ENCODE results near the gene SLC25A29.

The SLC25A29 gene

GRCh38 chr14:100322138-100322957 is 16.1 kb upstream of the SLC25A29 start:
- H3K9me3 ChIP-seq (ENCODE audit: control insufficient read depth, insufficient read depth, low read length): no peaks in the 10 kb centered on the region
- H3K79me2 ChIP-seq (ENCODE audit: control insufficient read depth, low read length): no peaks in the 10 kb centered on the region
- no peaks in the 10 kb centered on the region for H3F3A ChIP-seq (ENCODE audit: control insufficient read depth, insufficient read depth)
- no peaks in the 10 kb centered on the region for H3K9me2 ChIP-seq (replicated peaks; ENCODE audit: control insufficient read depth, low read length)
- H3K4me2 ChIP-seq (ENCODE audit: low read length): no peak overlapping the region
- H3K36me3 ChIP-seq (ENCODE audit: control insufficient read depth, low read length): no peaks in the 10 kb centered on the region
- H3K4me3 ChIP-seq (ENCODE audit: low read length): no peak overlapping the region
- H3K4me1 ChIP-seq (ENCODE audit: control insufficient read depth, low read length): peaks cover 7% of the 10 kb centered on the region
- no peak for TF ChIP-seq EZH2phosphoT487 (IDR thresholded peaks at IDR 0.05; ENCODE audit: borderline replicate concordance, low read length)
- TF ChIP-seq CTCF (IDR thresholded peaks at IDR 0.05; ENCODE audit: low read depth, low read length, poor library complexity, severe bottlenecking): no peak
- H4K20me1 ChIP-seq (ENCODE audit: control insufficient read depth, insufficient read depth, low read depth, low read length): no peaks in the 10 kb centered on the region
- H3K27ac ChIP-seq (ENCODE audit: low read depth, low read length): no peak overlapping the region
- H3K27me3 ChIP-seq (ENCODE audit: control insufficient read depth, low read length): no peaks in the 10 kb centered on the region

- Histone ChIP-seq H3F3A (ENCODE audit: control insufficient read depth, insufficient read depth) (no peaks in the 10 kb centered on the region), H3K4me2 (ENCODE audit: low read length) (no peak overlapping the region), H3K27me3 (ENCODE audit: control insufficient read depth, low read length) (no peaks in the 10 kb centered on the region), H4K20me1 (ENCODE audit: control insufficient read depth, insufficient read depth, low read depth, low read length) (no peaks in the 10 kb centered on the region), H3K9me3 (ENCODE audit: control insufficient read depth, insufficient read depth, low read length) (no peaks in the 10 kb centered on the region), H3K79me2 (ENCODE audit: control insufficient read depth, low read length) (no peaks in the 10 kb centered on the region), H3K4me1 (ENCODE audit: control insufficient read depth, low read length) (peaks cover 7% of the 10 kb centered on the region), H3K27ac (ENCODE audit: low read depth, low read length) (no peak overlapping the region), H3K9me2 (replicated peaks; ENCODE audit: control insufficient read depth, low read length) (no peaks in the 10 kb centered on the region), H3K4me3 (ENCODE audit: low read length) (no peak overlapping the region), H3K36me3 (ENCODE audit: control insufficient read depth, low read length) (no peaks in the 10 kb centered on the region)
- TF ChIP-seq EZH2phosphoT487 (IDR thresholded peaks at IDR 0.05; ENCODE audit: borderline replicate concordance, low read length) (no peak), CTCF (IDR thresholded peaks at IDR 0.05; ENCODE audit: low read depth, low read length, poor library complexity, severe bottlenecking) (no peak)
Observed at GRCh38 chr14:100321473-100322137, 15.4 kb upstream of the SLC25A29 start.

GRCh38 chr14:100320157-100320856 is 14.1 kb upstream of the SLC25A29 start:
- H3F3A ChIP-seq (ENCODE audit: control insufficient read depth, insufficient read depth): no peaks in the 10 kb centered on the region
- peaks cover 7% of the 10 kb centered on the region for H3K4me1 ChIP-seq (ENCODE audit: control insufficient read depth, low read length)
- no peaks in the 10 kb centered on the region for H3K9me3 ChIP-seq (ENCODE audit: control insufficient read depth, insufficient read depth, low read length)
- H3K79me2 ChIP-seq (ENCODE audit: control insufficient read depth, low read length): no peaks in the 10 kb centered on the region
- H3K27me3 ChIP-seq (ENCODE audit: control insufficient read depth, low read length): no peaks in the 10 kb centered on the region
- H4K20me1 ChIP-seq (ENCODE audit: control insufficient read depth, insufficient read depth, low read depth, low read length): no peaks in the 10 kb centered on the region
- no peak overlapping the region for H3K4me3 ChIP-seq (ENCODE audit: low read length)
- TF ChIP-seq EZH2phosphoT487 (IDR thresholded peaks at IDR 0.05; ENCODE audit: borderline replicate concordance, low read length) (no peak), CTCF (IDR thresholded peaks at IDR 0.05; ENCODE audit: low read depth, low read length, poor library complexity, severe bottlenecking) (no peak)
- H3K9me2 ChIP-seq (replicated peaks; ENCODE audit: control insufficient read depth, low read length): no peaks in the 10 kb centered on the region
- H3K27ac ChIP-seq (ENCODE audit: low read depth, low read length): no peak overlapping the region
- no peak overlapping the region for H3K4me2 ChIP-seq (ENCODE audit: low read length)
- no peaks in the 10 kb centered on the region for H3K36me3 ChIP-seq (ENCODE audit: control insufficient read depth, low read length)
